GM12878 (cell line): ENCODE data around the gene CGREF1. TPM values are rescaled to one million over a fixed set of nuclear protein-coding genes. Genes with fewer than 3 reads are reported as not detected.
A peak's percentile ranks its signal among the peaks of the same experiment; 100 is the strongest.
"Not testable (repeated sequence)": the region's sequence is repeated elsewhere in the genome, so short reads cannot be mapped to it uniquely, and the experiment has no call there.

Experiments used
- ATAC-seq: fragments of 200-7000 bp; cut with Tn5 transposase; 3 replicates; pipeline ENCODE4 v1.9.1; 2020; ENCODE audit warnings: mild to moderate bottlenecking, moderate library complexity
- BruUV-seq: library from RNA; stranded (reverse); fragments of 400-500 nt; replicated peaks from 2 replicates; lab custom pipeline; 2021; lab: Mats Ljungman, UMichigan
- CTCF ChIA-PET: fragments of 300-600 bp; sonication (Branson Sonifier 250); formaldehyde crosslinking; extraction: SDS; loops from one replicate; lab custom pipeline; 2021; ENCODE audit warnings: inconsistent platforms; lab: Yijun Ruan, JAX
- POLR2A ChIA-PET: fragments of 350-600 bp; formaldehyde crosslinking; extraction: SDS; loops from one replicate; lab custom pipeline; 2021; ENCODE audit warnings: inconsistent platforms; lab: Charles Lee
- RAD21 ChIA-PET: fragments of 300-600 bp; sonication (Branson Sonifier 250); formaldehyde crosslinking; loops from one replicate; lab custom pipeline; 2023; ENCODE audit warnings: antibody characterized with exemption; ENCODE audit not compliant: unreplicated experiment; lab: Charles Lee
- SMC1A ChIA-PET: fragments of 300-600 bp; sonication (Branson Sonifier 250); formaldehyde crosslinking; loops from one replicate; lab custom pipeline; 2023; ENCODE audit not compliant: unreplicated experiment, uncharacterized antibody; lab: Charles Lee
- DNase-seq: peaks from one replicate; pipeline ENCODE4 v3.0.0-alpha.2; 2011; ENCODE audit warnings: low read depth, low spot score
- FAIRE-seq: peaks from 3 replicates; lab custom pipeline; 2011; peaks lifted over from hg19 to GRCh38; lab: Jason Lieb, UNC
- H2AFZ ChIP-seq: 2 replicates; pipeline ENCODE4 v1.6.0; 2011; ENCODE audit warnings: low read depth, low read length, control low read depth; ENCODE audit not compliant: control insufficient read depth
- H3K27ac ChIP-seq: 2 replicates; pipeline ENCODE4 v1.5.1; 2011; ENCODE audit warnings: control low read depth; ENCODE audit not compliant: control insufficient read depth, insufficient read depth
- H3K27me3 ChIP-seq, 2 experiments: replicated peaks in 1 of 2; 2 replicates each; pipeline versions ENCODE4 v1.6.0 to v1.6.1; 2011; ENCODE audit warnings: low read length in 1 of 2; ENCODE audit not compliant: control insufficient read depth in 2 of 2, insufficient read depth in 2 of 2
- H3K36me3 ChIP-seq, 2 experiments: 2 replicates each; pipeline ENCODE4 v1.5.1; 2011; ENCODE audit warnings: low read length in 1 of 2; ENCODE audit not compliant: control insufficient read depth in 2 of 2, insufficient read depth in 2 of 2
- H3K4me1 ChIP-seq: 2 replicates; pipeline ENCODE4 v1.6.1; 2011; ENCODE audit warnings: mild to moderate bottlenecking, low read length, moderate library complexity, mixed read lengths; ENCODE audit not compliant: control insufficient read depth, insufficient read depth
- H3K4me2 ChIP-seq: 2 replicates; pipeline ENCODE4 v1.6.0; 2011; ENCODE audit warnings: control low read depth; ENCODE audit not compliant: control insufficient read depth, insufficient read depth
- H3K4me3 ChIP-seq: fragments of 200-600 bp; sonication (generic); 2 replicates; pipeline ENCODE4 v1.5.1; 2016
- H3K79me2 ChIP-seq: 2 replicates; pipeline ENCODE4 v1.6.0; 2011; ENCODE audit warnings: low read length; ENCODE audit not compliant: control insufficient read depth, insufficient read depth
- H3K9ac ChIP-seq: 2 replicates; pipeline ENCODE4 v1.8.0; 2011; ENCODE audit warnings: low read length, control low read depth, mixed read lengths; ENCODE audit not compliant: control insufficient read depth, insufficient read depth
- H3K9me3 ChIP-seq: replicated peaks from 3 replicates; pipeline ENCODE4 v1.5.1; 2011; ENCODE audit warnings: mild to moderate bottlenecking, low read length; ENCODE audit not compliant: control insufficient read depth, insufficient read depth
- H4K20me1 ChIP-seq: 2 replicates; pipeline ENCODE4 v1.6.0; 2011; ENCODE audit not compliant: control insufficient read depth, insufficient read depth
- EP300 ChIP-seq, 2 experiments: fragments of 150-350 bp in 1 of 2; IDR thresholded peaks; 2 replicates each; pipeline ENCODE4 v1.6.1; 2011 to 2012; ENCODE audit warnings: low read depth in 2 of 2, low read length in 2 of 2, borderline replicate concordance in 1 of 2, improper control_type of control experiment in 1 of 2, inconsistent platforms in 1 of 2; ENCODE audit not compliant: control insufficient read depth in 1 of 2
- WGBS: methylation state at CpG from one replicate; pipeline ENCODE4 v1.1.6; 2016; ENCODE audit warnings: low lambda C conversion rate; ENCODE audit not compliant: insufficient replicate concordance, insufficient coverage; ENCODE audit errors: missing lambda C conversion rate; 5-methylcytosine and 5-hydroxymethylcytosine counted together
- in situ Hi-C: fragments of 300-500 bp; cut with MboI; formaldehyde crosslinking; loops from 9 replicates; pipeline ENCODE4 v1.14.3; 2018; ENCODE audit warnings: mixed read lengths
- intact Hi-C: fragments of 100-400 bp; cut with micrococcal nuclease; formaldehyde crosslinking; loops from one replicate; pipeline ENCODE4 v1.14.2; 2022; ENCODE audit not compliant: unreplicated experiment
- polyA plus RNA-seq, 11 experiments: library from polyadenylated mRNA; depleted of rRNA in 4 of 11; unstranded in 6 of 11; stranded (reverse) in 5 of 11; fragments of >200 nt; fragmentation: Nextera tagmentation in 4 of 11; fragmentation: Illumina TruSeq in 1 of 11; extraction: Ambion mirVana in 4 of 11; extraction: Trizol in 1 of 11; gene quantifications; 1 replicate in 1 of 11; 2 replicates in 10 of 11; pipeline versions ENCODE4 v1.2.1 to v1.2.3, GENCODE V29; 2011 to 2016; ENCODE audit warnings: inconsistent platforms in 2 of 11, missing spikeins in 2 of 11, low read depth in 1 of 11
- total RNA-seq, 4 experiments: library from RNA; depleted of rRNA in 3 of 4; stranded (reverse); fragments of >200 nt in 3 of 4; fragmentation: Illumina TruSeq in 1 of 4; extraction: Trizol in 1 of 4; gene quantifications; 2 replicates each; pipeline versions ENCODE4 v1.2.1 to v1.2.3, GENCODE V29; 2013 to 2021
- TF ChIP-seq, protein P1 (sequence below), 3 experiments: IDR thresholded peaks in 2 of 3; conservative IDR thresholded peaks in 1 of 3; 2 replicates each; pipeline ENCODE4 v1.5.1; 2011; ENCODE audit warnings: low read depth in 3 of 3, low read length in 3 of 3, mild to moderate bottlenecking in 3 of 3, control low read depth in 2 of 3, moderate library complexity in 2 of 3, inconsistent platforms in 1 of 3, mixed read lengths in 1 of 3; ENCODE audit not compliant: control insufficient read depth in 2 of 3, insufficient read depth in 1 of 3; ENCODE audit errors: extremely low read depth in 1 of 3

CGREF1 gene
- total and polyA plus RNA-seq, 10 of the 15 experiments (the other 5 are each of a cell fraction or from before 2014, with no cell fraction given), result 0.06 to 0.21 TPM; not detected in 8

DNA sequence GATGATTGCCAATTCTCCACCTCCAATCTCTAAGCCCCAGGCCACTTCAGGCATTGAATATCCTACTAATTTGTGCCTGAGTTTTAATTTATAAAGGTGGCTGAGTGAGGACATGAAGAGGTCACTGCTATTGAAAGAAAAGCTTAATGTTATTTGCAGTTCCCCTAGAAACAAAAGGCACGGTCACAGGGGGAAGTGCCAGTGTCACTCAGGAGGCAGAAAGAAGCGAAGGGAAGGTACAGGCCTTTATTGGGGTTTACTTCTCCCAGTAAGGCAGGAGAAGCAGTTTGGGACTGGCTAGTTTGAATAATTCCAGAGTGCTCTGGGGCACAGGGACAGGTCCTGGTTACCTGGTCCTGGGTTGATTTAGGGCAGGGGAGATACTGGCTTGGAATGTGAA, 3.0 kb upstream of the CGREF1 start (continued):
- TF ChIP-seq, protein P1, sequence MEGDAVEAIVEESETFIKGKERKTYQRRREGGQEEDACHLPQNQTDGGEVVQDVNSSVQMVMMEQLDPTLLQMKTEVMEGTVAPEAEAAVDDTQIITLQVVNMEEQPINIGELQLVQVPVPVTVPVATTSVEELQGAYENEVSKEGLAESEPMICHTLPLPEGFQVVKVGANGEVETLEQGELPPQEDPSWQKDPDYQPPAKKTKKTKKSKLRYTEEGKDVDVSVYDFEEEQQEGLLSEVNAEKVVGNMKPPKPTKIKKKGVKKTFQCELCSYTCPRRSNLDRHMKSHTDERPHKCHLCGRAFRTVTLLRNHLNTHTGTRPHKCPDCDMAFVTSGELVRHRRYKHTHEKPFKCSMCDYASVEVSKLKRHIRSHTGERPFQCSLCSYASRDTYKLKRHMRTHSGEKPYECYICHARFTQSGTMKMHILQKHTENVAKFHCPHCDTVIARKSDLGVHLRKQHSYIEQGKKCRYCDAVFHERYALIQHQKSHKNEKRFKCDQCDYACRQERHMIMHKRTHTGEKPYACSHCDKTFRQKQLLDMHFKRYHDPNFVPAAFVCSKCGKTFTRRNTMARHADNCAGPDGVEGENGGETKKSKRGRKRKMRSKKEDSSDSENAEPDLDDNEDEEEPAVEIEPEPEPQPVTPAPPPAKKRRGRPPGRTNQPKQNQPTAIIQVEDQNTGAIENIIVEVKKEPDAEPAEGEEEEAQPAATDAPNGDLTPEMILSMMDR (IDR thresholded peaks at IDR 0.05 in 2 of 3, conservative IDR thresholded peaks at IDR 0.05 in 1 of 3; ENCODE audit: control insufficient read depth in 2 of 3, extremely low read depth in 1 of 3, insufficient read depth in 1 of 3, low read depth in 3 of 3, low read length in 3 of 3), result no peak
- TF ChIP-seq EP300 (IDR thresholded peaks at IDR 0.05; ENCODE audit: borderline replicate concordance in 1 of 2, control insufficient read depth in 1 of 2, low read depth in 2 of 2, low read length in 2 of 2), result no peak

DNA sequence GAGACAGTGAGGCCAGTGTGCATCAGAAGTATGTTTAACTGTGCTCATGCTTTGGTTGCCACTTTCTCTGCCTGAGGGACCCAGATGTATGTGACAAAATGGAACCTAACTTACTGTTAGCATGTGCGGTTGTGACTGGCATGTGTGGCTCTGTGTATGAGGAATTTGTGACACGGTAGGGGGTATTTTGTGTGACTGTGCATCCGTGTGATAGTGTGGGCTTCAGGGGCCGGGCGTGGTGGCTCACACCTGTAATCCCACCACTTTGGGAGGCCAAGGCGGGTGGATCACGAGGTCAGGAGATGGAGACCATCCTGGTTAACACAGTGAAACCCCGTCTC, 372 bp upstream of the CGREF1 start:
- H4K20me1 ChIP-seq, ATAC-seq, in situ Hi-C loops, RAD21 ChIA-PET, DNase-seq, CTCF ChIA-PET, H3K27me3 ChIP-seq, intact Hi-C loops, H3K79me2 ChIP-seq, H3K36me3 ChIP-seq, H3K4me3 ChIP-seq, SMC1A ChIA-PET, H3K4me1 ChIP-seq, BruUV-seq, H3K9me3 ChIP-seq, FAIRE-seq, H3K27ac ChIP-seq, H3K9ac ChIP-seq, POLR2A ChIA-PET: not testable (repeated sequence)
- WGBS, result 52% methylated on average over 8 of the region's 8 CpGs
- peak overlapping the region; percentile 16 for H2AFZ ChIP-seq
- peak overlapping the region; percentile 48; the same call in 1 of the 2 replicates for H3K4me2 ChIP-seq
